RWPE2 (cell line): ENCODE measurements around the gene MFSD2A.

Experiments used
- ATAC-seq: fragments of 200-7000 bp; cut with Tn5 transposase; 3 replicates; pipeline ENCODE4 v1.9.1; 2021; ENCODE audit warnings: low read depth
- DNase-seq: peaks from one replicate; pipeline ENCODE4 v3.0.0-alpha.2; 2020; ENCODE audit warnings: low spot score
- H3K27ac ChIP-seq: fragments of 450-650 bp; 2 replicates; pipeline ENCODE4 v1.5.1; 2017; ENCODE audit warnings: mild to moderate bottlenecking; ENCODE audit not compliant: poor library complexity, severe bottlenecking
- H3K27me3 ChIP-seq: fragments of 250-450 bp; sonication (Bioruptor Pico); 2 replicates; pipeline ENCODE4 v1.5.1; 2021; ENCODE audit warnings: mild to moderate bottlenecking, moderate library complexity; ENCODE audit not compliant: insufficient read depth, poor library complexity, severe bottlenecking
- H3K36me3 ChIP-seq: fragments of 250-450 bp; sonication (Bioruptor Pico); 2 replicates; pipeline ENCODE4 v1.5.1; 2020; ENCODE audit warnings: low read depth, mild to moderate bottlenecking, moderate library complexity
- H3K4me1 ChIP-seq: fragments of 250-450 bp; sonication (Bioruptor Pico); 2 replicates; pipeline ENCODE4 v1.5.1; 2021; ENCODE audit warnings: mild to moderate bottlenecking, moderate library complexity; ENCODE audit not compliant: insufficient read depth, poor library complexity, severe bottlenecking
- H3K4me3 ChIP-seq: fragments of 250-450 bp; sonication (Bioruptor Pico); 2 replicates; pipeline ENCODE4 v1.5.1; 2021; ENCODE audit warnings: mild to moderate bottlenecking, moderate library complexity; ENCODE audit not compliant: severe bottlenecking
- H3K9me3 ChIP-seq: fragments of 250-450 bp; sonication (Bioruptor Pico); 2 replicates; pipeline ENCODE4 v1.5.1; 2021; ENCODE audit warnings: mild to moderate bottlenecking, moderate library complexity; ENCODE audit not compliant: severe bottlenecking
- CTCF ChIP-seq: fragments of 450-650 bp; IDR thresholded peaks from one replicate; pipeline ENCODE4 v1.5.1; 2017; ENCODE audit warnings: mild to moderate bottlenecking, moderate library complexity; ENCODE audit not compliant: poor library complexity, severe bottlenecking

Gene MFSD2A

GRCh38 chr1:39946216-39946615 is 8.7 kb upstream of the MFSD2A start:
- ATAC-seq (no peak), DNase-seq (no peak)
- Histone ChIP-seq H3K36me3 (no peaks in the 10 kb centered on the region), H3K27ac (no peak overlapping the region), H3K4me3 (no peak overlapping the region), H3K27me3 (no peaks in the 10 kb centered on the region), H3K9me3 (no peaks in the 10 kb centered on the region), H3K4me1 (peaks cover 20% of the 10 kb centered on the region)
- no peak for TF ChIP-seq CTCF

GRCh38 chr1:39947260-39947659 is 7.7 kb upstream of the MFSD2A start:
- Histone ChIP-seq H3K9me3 (no peaks in the 10 kb centered on the region), H3K4me3 (no peak overlapping the region), H3K27me3 (no peaks in the 10 kb centered on the region), H3K27ac (no peak overlapping the region), H3K4me1 (peaks cover 20% of the 10 kb centered on the region), H3K36me3 (no peaks in the 10 kb centered on the region)
- TF ChIP-seq CTCF, result no peak
- ATAC-seq (no peak), DNase-seq (no peak)

- Histone ChIP-seq H3K4me3 (no peak overlapping the region), H3K27ac (no peak overlapping the region), H3K4me1 (no peaks in the 10 kb centered on the region), H3K27me3 (no peaks in the 10 kb centered on the region), H3K36me3 (no peaks in the 10 kb centered on the region), H3K9me3 (no peaks in the 10 kb centered on the region)
- TF ChIP-seq CTCF, result no peak
- ATAC-seq (no peak), DNase-seq (no peak)
Observed at GRCh38 chr1:39949891-39950290, 5.1 kb upstream of the MFSD2A start.

- DNase-seq (no peak), ATAC-seq (no peak)
- Histone ChIP-seq H3K4me1 (peaks cover under 1% of the 10 kb centered on the region), H3K9me3 (no peaks in the 10 kb centered on the region), H3K36me3 (peaks cover under 1% of the 10 kb centered on the region), H3K4me3 (no peak overlapping the region), H3K27ac (no peak overlapping the region), H3K27me3 (no peaks in the 10 kb centered on the region)
- no peak for TF ChIP-seq CTCF
Observed at GRCh38 chr1:39951926-39952325, 3.0 kb upstream of the MFSD2A start.

GRCh38 chr1:39952359-39953110 is 2.4 kb upstream of the MFSD2A start:
- peaks cover 7% of the 10 kb centered on the region for H3K36me3 ChIP-seq
- H3K4me1 ChIP-seq, result peaks cover 3% of the 10 kb centered on the region
- no peak for ATAC-seq
- no peak for TF ChIP-seq CTCF
- no peak overlapping the region for H3K4me3 ChIP-seq
- H3K9me3 ChIP-seq, result no peaks in the 10 kb centered on the region
- H3K27ac ChIP-seq, result no peak overlapping the region
- no peak for DNase-seq
- no peaks in the 10 kb centered on the region for H3K27me3 ChIP-seq
